ENCODE results near the gene GATAD2B.

Gene GATAD2B

DNA sequence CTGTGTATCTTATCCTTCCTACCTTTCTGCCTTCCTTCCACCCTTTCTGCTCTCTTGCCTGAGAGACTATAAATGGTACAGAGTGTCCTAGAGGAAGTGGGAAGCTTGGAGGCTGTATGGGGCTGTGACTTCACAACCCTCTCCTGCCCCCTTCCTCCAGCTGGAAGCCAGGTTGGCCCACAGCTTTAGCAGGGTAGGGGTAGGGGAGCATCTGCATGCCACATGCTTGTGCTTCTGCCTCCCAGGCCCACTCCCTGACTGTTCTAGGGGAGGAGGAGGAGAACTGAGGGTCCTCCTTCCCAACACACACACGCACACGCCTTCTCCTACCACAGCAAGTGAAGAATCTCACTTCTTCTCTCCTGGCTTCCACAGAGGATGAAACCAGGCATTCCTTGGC, 151.5 kb downstream of the GATAD2B start:
- no peak overlapping the region for H3K9ac ChIP-seq
- H3K79me2 ChIP-seq (ENCODE audit: insufficient read depth, low read depth), result no peaks in the 10 kb centered on the region
- H3K4me1 ChIP-seq (ENCODE audit: low read depth, poor library complexity, severe bottlenecking), result peaks cover 4% of the 10 kb centered on the region
- H3K27ac ChIP-seq, result no peak overlapping the region
- no peak overlapping the region for H3K4me3 ChIP-seq (IDR thresholded peaks at IDR 0.05; ENCODE audit: insufficient read depth, low read depth, low read length)
- H3K36me3 ChIP-seq (ENCODE audit: insufficient read depth), result no peaks in the 10 kb centered on the region
- H4K20me1 ChIP-seq (ENCODE audit: insufficient read depth), result no peaks in the 10 kb centered on the region
- H2AFZ ChIP-seq (ENCODE audit: low read depth), result no peak overlapping the region
- peaks cover 14% of the 10 kb centered on the region; the same call in 1 of the 2 replicates for H3K27me3 ChIP-seq (ENCODE audit: insufficient read depth, low read depth)
- H3K4me2 ChIP-seq, result no peak overlapping the region
- TF ChIP-seq CTCF (conservative IDR thresholded peaks at IDR 0.05; ENCODE audit: low read depth, low read length), result no peak

DNA sequence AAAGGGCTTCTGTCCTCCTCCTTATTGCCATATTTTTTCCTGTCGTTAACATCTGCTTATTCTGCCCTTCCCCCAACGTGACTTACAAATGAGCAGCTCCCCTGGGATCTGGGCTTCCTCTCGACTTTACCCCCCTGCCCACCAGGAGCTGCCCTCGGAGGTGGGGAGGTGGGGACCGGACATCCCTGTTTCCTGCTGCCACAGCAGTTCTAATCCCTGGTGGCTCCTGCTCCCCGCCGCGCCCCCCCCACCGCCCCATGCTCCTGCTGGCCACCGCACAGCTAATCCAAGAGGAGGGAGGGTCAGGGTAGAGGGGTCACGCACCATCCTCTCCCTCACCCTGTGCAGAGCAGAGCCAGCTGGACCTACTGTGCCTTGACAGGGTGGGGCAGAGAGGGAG, 152.0 kb downstream of the GATAD2B start:
- Histone ChIP-seq H3K4me2 (no peak overlapping the region), H3K27ac (no peak overlapping the region), H4K20me1 (ENCODE audit: insufficient read depth) (no peaks in the 10 kb centered on the region), H2AFZ (ENCODE audit: low read depth) (no peak overlapping the region), H3K27me3 (ENCODE audit: insufficient read depth, low read depth) (peaks cover 10% of the 10 kb centered on the region; the same call in 1 of the 2 replicates), H3K36me3 (ENCODE audit: insufficient read depth) (no peaks in the 10 kb centered on the region), H3K9ac (no peak overlapping the region), H3K4me3 (IDR thresholded peaks at IDR 0.05; ENCODE audit: insufficient read depth, low read depth, low read length) (no peak overlapping the region), H3K79me2 (ENCODE audit: insufficient read depth, low read depth) (no peaks in the 10 kb centered on the region), H3K4me1 (ENCODE audit: low read depth, poor library complexity, severe bottlenecking) (no peaks in the 10 kb centered on the region)
- TF ChIP-seq CTCF (conservative IDR thresholded peaks at IDR 0.05; ENCODE audit: low read depth, low read length), result no peak

GRCh38 chr1:153769221-153769620, 153.6 kb downstream of the GATAD2B start:
- Histone ChIP-seq H3K4me1 (ENCODE audit: low read depth, poor library complexity, severe bottlenecking) (no peaks in the 10 kb centered on the region), H3K27me3 (ENCODE audit: insufficient read depth, low read depth) (no peaks in the 10 kb centered on the region), H3K4me3 (IDR thresholded peaks at IDR 0.05; ENCODE audit: insufficient read depth, low read depth, low read length) (no peak overlapping the region), H4K20me1 (ENCODE audit: insufficient read depth) (no peaks in the 10 kb centered on the region), H3K4me2 (no peak overlapping the region), H3K36me3 (ENCODE audit: insufficient read depth) (no peaks in the 10 kb centered on the region), H2AFZ (ENCODE audit: low read depth) (no peak overlapping the region), H3K9ac (no peak overlapping the region), H3K79me2 (ENCODE audit: insufficient read depth, low read depth) (no peaks in the 10 kb centered on the region), H3K27ac (no peak overlapping the region)
- no peak for TF ChIP-seq CTCF (conservative IDR thresholded peaks at IDR 0.05; ENCODE audit: low read depth, low read length)

DNA sequence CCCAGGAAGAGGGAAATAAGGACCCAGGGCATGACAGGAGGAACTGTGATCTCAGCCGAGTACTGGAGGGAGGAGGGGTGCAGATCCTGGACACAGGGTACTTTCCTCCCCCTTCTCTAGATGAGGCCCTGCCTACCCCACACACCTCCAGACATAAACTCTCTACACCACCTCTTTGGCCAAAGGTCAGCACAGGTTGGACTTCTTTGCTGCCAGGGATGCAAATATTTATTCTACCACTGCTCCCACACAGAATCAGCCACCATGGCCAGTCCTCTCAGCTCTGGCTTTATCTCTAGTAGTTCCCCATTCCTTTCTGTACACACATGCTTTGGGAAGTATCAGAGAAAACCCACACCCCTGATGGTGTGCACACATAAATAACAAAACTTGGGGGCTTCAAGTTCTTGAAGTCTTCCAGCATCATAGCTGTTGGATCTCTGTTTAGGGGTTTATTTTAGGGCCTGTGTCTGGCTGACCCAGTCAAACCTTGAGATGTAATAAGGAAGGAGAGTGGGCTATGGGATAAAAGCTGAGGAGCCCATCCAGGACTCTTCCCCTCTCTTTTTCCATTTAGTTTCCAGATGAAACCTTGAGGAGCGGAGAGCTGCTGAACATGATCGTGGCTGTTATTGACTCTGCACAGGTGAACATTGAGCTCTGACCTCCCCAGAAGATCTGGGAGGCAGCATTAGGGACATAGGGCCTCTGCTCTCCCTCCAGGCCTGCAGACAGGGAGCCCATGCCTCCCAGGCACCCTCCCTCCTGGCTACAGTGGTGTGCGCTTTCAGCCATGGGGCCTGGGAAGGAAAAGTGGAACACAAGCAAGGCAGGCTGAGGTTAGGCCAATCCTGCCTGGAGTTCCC, 154.2 kb downstream of the GATAD2B start:
- H3K27ac ChIP-seq, result no peak overlapping the region
- TF ChIP-seq CTCF (conservative IDR thresholded peaks at IDR 0.05; ENCODE audit: low read depth, low read length), result no peak
- no peak overlapping the region for H3K9ac ChIP-seq
- no peak overlapping the region for H3K4me2 ChIP-seq
- no peak overlapping the region for H3K4me3 ChIP-seq (IDR thresholded peaks at IDR 0.05; ENCODE audit: insufficient read depth, low read depth, low read length)
- H2AFZ ChIP-seq (ENCODE audit: low read depth), result no peak overlapping the region
- H4K20me1 ChIP-seq (ENCODE audit: insufficient read depth), result no peaks in the 10 kb centered on the region
- H3K4me1 ChIP-seq (ENCODE audit: low read depth, poor library complexity, severe bottlenecking), result no peaks in the 10 kb centered on the region
- H3K79me2 ChIP-seq (ENCODE audit: insufficient read depth, low read depth), result no peaks in the 10 kb centered on the region
- no peaks in the 10 kb centered on the region for H3K27me3 ChIP-seq (ENCODE audit: insufficient read depth, low read depth)
- H3K36me3 ChIP-seq (ENCODE audit: insufficient read depth), result no peaks in the 10 kb centered on the region
